Measurements from ENCODE around the gene EFEMP1. TPM values are rescaled to one million over a fixed set of nuclear protein-coding genes. Genes with fewer than 3 reads are reported as not detected.

Gene EFEMP1
- total RNA-seq, 1 experiment from 2014 or later, result 24.0 TPM

- TF ChIP-seq ATF2 (CRISPR knock-in tag; IDR thresholded peaks at IDR 0.05; ENCODE audit: borderline replicate concordance, low read depth) (no peak), ZSCAN18 (CRISPR knock-in tag; IDR thresholded peaks at IDR 0.05) (no peak), ZNF532 (CRISPR knock-in tag; IDR thresholded peaks at IDR 0.05; ENCODE audit: borderline replicate concordance) (no peak)
- no peak for DNase-seq (ENCODE audit: low spot score)
- no peaks in the 10 kb centered on the region for H3K9me3 Mint-ChIP-seq
- H3K36me3 Mint-ChIP-seq, result no peaks in the 10 kb centered on the region
- POLR2A ChIA-PET, result no interaction called here
- no peaks in the 10 kb centered on the region for H3K27me3 Mint-ChIP-seq (ENCODE audit: low read depth)
- no peaks in the 10 kb centered on the region for H3K4me1 Mint-ChIP-seq
- CTCF ChIA-PET, result no interaction called here
- no peak overlapping the region for H3K4me3 Mint-ChIP-seq
- H3K27ac Mint-ChIP-seq, result no peak overlapping the region
- no peak for ATAC-seq
Observed at GRCh38 chr2:55957142-55957541, 33.6 kb upstream of the EFEMP1 start.

- ChIA-PET POLR2A (no interaction called here), CTCF (no interaction called here)
- Mint-ChIP-seq H3K4me1 (no peaks in the 10 kb centered on the region), H3K27ac (no peak overlapping the region), H3K36me3 (no peaks in the 10 kb centered on the region), H3K27me3 (ENCODE audit: low read depth) (no peaks in the 10 kb centered on the region), H3K9me3 (no peaks in the 10 kb centered on the region), H3K4me3 (no peak overlapping the region)
- DNase-seq (ENCODE audit: low spot score) (no peak), ATAC-seq (no peak)
- TF ChIP-seq STAT6 (CRISPR knock-in tag; conservative IDR thresholded peaks at IDR 0.05; ENCODE audit: low read depth), result no peak
- TF ChIP-seq FOXJ3 (CRISPR knock-in tag; IDR thresholded peaks at IDR 0.05; ENCODE audit: borderline replicate concordance), result no peak
- no peak for TF ChIP-seq MAX (CRISPR knock-in tag; IDR thresholded peaks at IDR 0.05)
- no peak for TF ChIP-seq USF2 (CRISPR knock-in tag; IDR thresholded peaks at IDR 0.05)
- TF ChIP-seq IRF1 (CRISPR knock-in tag; IDR thresholded peaks at IDR 0.05), result no peak
- TF ChIP-seq SMAD4 (CRISPR knock-in tag; IDR thresholded peaks at IDR 0.05), result no peak
- no peak for TF ChIP-seq HMGXB4 (CRISPR knock-in tag; IDR thresholded peaks at IDR 0.05)
- no peak for TF ChIP-seq ATF6 (CRISPR knock-in tag; IDR thresholded peaks at IDR 0.05)
- TF ChIP-seq E2F4 (CRISPR knock-in tag; IDR thresholded peaks at IDR 0.05; ENCODE audit: borderline replicate concordance, low read depth), result no peak
- no peak for TF ChIP-seq TEAD4 (CRISPR knock-in tag; IDR thresholded peaks at IDR 0.05)
- no peak for TF ChIP-seq ZNF232 (CRISPR knock-in tag; IDR thresholded peaks at IDR 0.05)
Observed at GRCh38 chr2:55954306-55955035, 30.9 kb upstream of the EFEMP1 start.

Measured in WTC11 (cell line).